ENCODE data around the gene CCDC13. TPM values are rescaled to one million over a fixed set of nuclear protein-coding genes. Genes with fewer than 3 reads are reported as not detected.
A peak's percentile ranks its signal among the peaks of the same experiment; 100 is the strongest.

CCDC13 gene
- polyA plus RNA-seq, 1 donor (not counting 4 experiments of a cell fraction or from before 2014, with no cell fraction given): 0.21 TPM

- Histone ChIP-seq H3K9ac (ENCODE audit: control insufficient read depth, extremely low read depth, insufficient read depth, low read length) (no peak overlapping the region), H3K4me1 (ENCODE audit: control insufficient read depth, extremely low read depth, insufficient read depth, low read length) (peaks cover 9% of the 10 kb centered on the region), H3K9me1 (ENCODE audit: control insufficient read depth, extremely low read depth, insufficient read depth, low read length) (no peaks in the 10 kb centered on the region), H3K4me2 (ENCODE audit: control insufficient read depth, extremely low read depth, insufficient read depth, low read depth, low read length) (no peak overlapping the region), H3K27ac (ENCODE audit: control insufficient read depth, insufficient read depth, low read length) (no peak overlapping the region), H3K79me2 (ENCODE audit: control insufficient read depth, insufficient read depth, low read length) (no peaks in the 10 kb centered on the region), H3K36me3 (ENCODE audit: control insufficient read depth in 2 of 2, extremely low read depth in 1 of 2, insufficient read depth in 2 of 2, low read length in 2 of 2) (no peaks in the 10 kb centered on the region), H4K20me1 (ENCODE audit: control insufficient read depth, extremely low read depth, insufficient read depth, low read length) (no peaks in the 10 kb centered on the region), H2AFZ (ENCODE audit: control insufficient read depth, low read length) (peak overlapping the region; percentile 37), H3K27me3 (ENCODE audit: control insufficient read depth, extremely low read depth, insufficient read depth, low read length) (no peaks in the 10 kb centered on the region), H3K4me3 (ENCODE audit: control insufficient read depth in 2 of 3, extremely low read depth in 1 of 3, insufficient read depth in 2 of 3, low read depth in 1 of 3, low read length in 3 of 3) (no peak overlapping the region), H3K9me3 (ENCODE audit: control insufficient read depth, low read depth, low read length) (no peaks in the 10 kb centered on the region)
- TF ChIP-seq CTCF (optimal IDR thresholded peaks at IDR 0.05 in 1 of 3, IDR thresholded peaks at IDR 0.05 in 1 of 3, conservative IDR thresholded peaks at IDR 0.05 in 1 of 3; ENCODE audit: extremely low read depth in 1 of 3, insufficient read depth in 2 of 3, low read length in 3 of 3) (no peak), EZH2 (IDR thresholded peaks at IDR 0.05; ENCODE audit: low read length) (no peak)
- DNase-seq (ENCODE audit: low read depth, low spot score) (no peak), FAIRE-seq (peak; percentile 86)
- dilution Hi-C loops (cut with MboI; ENCODE audit: extremely low pct_ligation_motif_present, low sequenced_read_pairs): no loop called here
Measured at GRCh38 chr3:42747581-42747980, 25.5 kb downstream of the CCDC13 start.

- H3K27ac ChIP-seq (ENCODE audit: control insufficient read depth, insufficient read depth, low read length): no peak overlapping the region
- DNase-seq (ENCODE audit: low read depth, low spot score) (no peak), FAIRE-seq (no peak)
- dilution Hi-C loops (cut with MboI; ENCODE audit: extremely low pct_ligation_motif_present, low sequenced_read_pairs): no loop called here
- H3K36me3 ChIP-seq (ENCODE audit: control insufficient read depth in 2 of 2, extremely low read depth in 1 of 2, insufficient read depth in 2 of 2, low read length in 2 of 2): no peaks in the 10 kb centered on the region
- no peaks in the 10 kb centered on the region for H3K79me2 ChIP-seq (ENCODE audit: control insufficient read depth, insufficient read depth, low read length)
- no peaks in the 10 kb centered on the region for H4K20me1 ChIP-seq (ENCODE audit: control insufficient read depth, extremely low read depth, insufficient read depth, low read length)
- H2AFZ ChIP-seq (ENCODE audit: control insufficient read depth, low read length): no peak overlapping the region
- TF ChIP-seq CTCF (optimal IDR thresholded peaks at IDR 0.05 in 1 of 3, IDR thresholded peaks at IDR 0.05 in 1 of 3, conservative IDR thresholded peaks at IDR 0.05 in 1 of 3; ENCODE audit: extremely low read depth in 1 of 3, insufficient read depth in 2 of 3, low read length in 3 of 3): no peak
- TF ChIP-seq EZH2 (IDR thresholded peaks at IDR 0.05; ENCODE audit: low read length): no peak
- H3K4me1 ChIP-seq (ENCODE audit: control insufficient read depth, extremely low read depth, insufficient read depth, low read length): peaks cover 9% of the 10 kb centered on the region
- no peaks in the 10 kb centered on the region for H3K9me1 ChIP-seq (ENCODE audit: control insufficient read depth, extremely low read depth, insufficient read depth, low read length)
- no peaks in the 10 kb centered on the region for H3K27me3 ChIP-seq (ENCODE audit: control insufficient read depth, extremely low read depth, insufficient read depth, low read length)
- H3K4me3 ChIP-seq (ENCODE audit: control insufficient read depth in 2 of 3, extremely low read depth in 1 of 3, insufficient read depth in 2 of 3, low read depth in 1 of 3, low read length in 3 of 3): no peak overlapping the region
- no peak overlapping the region for H3K9ac ChIP-seq (ENCODE audit: control insufficient read depth, extremely low read depth, insufficient read depth, low read length)
- no peaks in the 10 kb centered on the region for H3K9me3 ChIP-seq (ENCODE audit: control insufficient read depth, low read depth, low read length)
- H3K4me2 ChIP-seq (ENCODE audit: control insufficient read depth, extremely low read depth, insufficient read depth, low read depth, low read length): no peak overlapping the region
Measured at GRCh38 chr3:42746455-42747450, 26.3 kb downstream of the CCDC13 start.
